ENCODE measurements around the gene PIKFYVE.
A peak's percentile ranks its signal among the peaks of the same experiment; 100 is the strongest.
"Not testable (repeated sequence)": the region's sequence is repeated elsewhere in the genome, so short reads cannot be mapped to it uniquely, and the experiment has no call there.

Gene PIKFYVE

GRCh38 chr2:208265371-208265800 is 669 bp upstream of the PIKFYVE start:
- no peak for DNase-seq (ENCODE audit: low read depth, low spot score)
- CTCF ChIA-PET, result interaction anchor here (1.1 to 9.0 kb wide), 2 partner anchors 11 to 90 kb away, joined by 5 to 96 read pairs; partner anchors contain the start of gene IDH1
- POLR2A ChIA-PET, result interaction anchor here (2.5 kb wide), 1 partner anchor 11 kb away, joined by 14 read pairs; the partner anchor contains the start of gene IDH1

GRCh38 chr2:208266553-208266893 is 468 bp downstream of the PIKFYVE start:
- POLR2A ChIA-PET, result interaction anchor here (1.1 to 2.5 kb wide), 2 partner anchors 12 to 641 kb away, joined by 4 to 14 read pairs; partner anchors contain the start of genes IDH1 and METTL21A
- peak overlapping the region; percentile 89 for H3K4me3 ChIP-seq (ENCODE audit: low read depth, low read length)
- no peak for TF ChIP-seq CTCF (IDR thresholded peaks at IDR 0.05; ENCODE audit: insufficient read depth, low read length, missing control alignments)
- CTCF ChIA-PET, result interaction anchor here (0.8 to 9.0 kb wide), 2 partner anchors 12 to 91 kb away, joined by 3 to 96 read pairs; partner anchors contain the start of gene IDH1
- no peak for DNase-seq (ENCODE audit: low read depth, low spot score)

More at GRCh38 chr2:208265371-208265800, 669 bp upstream of the PIKFYVE start:
- no peak for TF ChIP-seq CTCF (IDR thresholded peaks at IDR 0.05; ENCODE audit: insufficient read depth, low read length, missing control alignments)
- peak overlapping the region; percentile 89 for H3K4me3 ChIP-seq (ENCODE audit: low read depth, low read length)

GRCh38 chr2:208266936-208267335 is 881 bp downstream of the PIKFYVE start:
- POLR2A ChIA-PET, result interaction anchor here (1.1 to 2.5 kb wide), 2 partner anchors 12 to 642 kb away, joined by 4 to 14 read pairs; partner anchors contain the start of genes IDH1 and METTL21A

DNA sequence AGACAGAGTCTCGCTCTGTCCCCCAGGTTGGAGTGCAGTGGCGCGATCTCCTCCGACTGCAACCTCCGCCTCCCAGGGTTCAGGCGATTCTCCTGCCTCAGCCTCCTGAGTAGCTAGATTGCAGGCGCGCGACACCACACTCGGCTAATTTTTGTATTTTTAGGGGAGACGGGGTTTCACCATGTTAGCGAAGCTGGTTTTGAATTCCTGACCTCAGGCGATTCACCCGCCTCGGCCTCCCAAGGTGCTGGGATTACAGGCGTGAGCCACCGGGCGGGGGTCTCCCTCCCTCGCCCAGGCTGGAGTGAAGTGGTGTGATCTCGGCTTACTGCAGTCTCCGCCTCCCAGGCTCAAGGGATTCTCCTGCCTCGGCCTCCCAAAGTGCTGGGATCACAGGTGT is 1.5 kb downstream of the PIKFYVE start:
- CTCF ChIA-PET, result interaction anchor here (3.0 to 9.0 kb wide), 2 partner anchors 13 to 92 kb away, joined by 12 to 96 read pairs; partner anchors contain the start of gene IDH1
- DNase-seq (ENCODE audit: low read depth, low spot score); H3K4me3 ChIP-seq (ENCODE audit: low read depth, low read length); POLR2A ChIA-PET: not testable (repeated sequence)

More at GRCh38 chr2:208266936-208267335, 881 bp downstream of the PIKFYVE start:
- no peak for TF ChIP-seq CTCF (IDR thresholded peaks at IDR 0.05; ENCODE audit: insufficient read depth, low read length, missing control alignments)
- DNase-seq (ENCODE audit: low read depth, low spot score), result no peak
- H3K4me3 ChIP-seq (ENCODE audit: low read depth, low read length), result peak overlapping the region; percentile 89
- CTCF ChIA-PET, result interaction anchor here (0.8 to 9.0 kb wide), 3 partner anchors 13 to 92 kb away, joined by 3 to 96 read pairs (median 12); partner anchors contain the start of gene IDH1

DNA sequence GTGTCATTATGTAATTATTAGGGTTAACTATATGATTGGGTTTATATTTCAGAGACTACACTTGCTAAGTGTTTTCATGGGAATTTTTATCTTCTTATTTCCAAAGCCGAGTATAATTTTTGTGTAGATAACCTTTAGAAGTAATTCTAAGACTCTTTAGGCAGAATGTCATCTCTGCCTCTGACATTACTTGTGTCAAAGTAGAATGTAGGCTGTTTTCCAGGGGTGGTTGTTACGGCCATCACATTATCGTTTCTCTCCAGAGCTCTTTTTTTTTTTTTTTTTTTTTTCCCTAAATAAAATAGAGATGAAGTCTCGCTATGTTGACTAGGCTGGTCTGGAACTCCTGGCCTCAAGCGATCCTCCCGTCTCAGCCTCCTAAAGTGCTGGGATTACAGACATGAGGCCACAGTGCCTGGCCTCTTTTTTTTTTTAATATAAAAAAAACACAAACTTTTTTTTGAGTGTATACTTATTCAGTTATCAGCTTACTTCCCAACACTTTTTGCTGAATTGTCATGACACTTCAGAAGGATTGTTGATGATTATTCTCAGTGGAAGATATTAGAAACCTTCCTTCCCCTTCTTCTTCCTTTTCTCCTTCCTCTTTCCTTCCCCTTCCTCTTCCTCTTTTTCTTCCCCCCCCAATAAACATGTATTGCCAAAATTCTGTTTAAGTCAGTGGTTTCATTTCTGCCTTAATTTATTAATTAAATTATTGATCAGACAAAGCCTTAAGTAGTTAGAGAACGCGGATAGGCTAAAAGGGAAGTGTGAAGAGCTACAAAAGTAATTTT is 2.3 kb downstream of the PIKFYVE start:
- POLR2A ChIA-PET, result no interaction called here
- CTCF ChIA-PET, result interaction anchor here (3.0 to 9.0 kb wide), 2 partner anchors 14 to 93 kb away, joined by 12 to 96 read pairs; partner anchors contain the start of gene IDH1
- DNase-seq (ENCODE audit: low read depth, low spot score), result no peak
- no peak for TF ChIP-seq CTCF (IDR thresholded peaks at IDR 0.05; ENCODE audit: insufficient read depth, low read length, missing control alignments)
- H3K4me3 ChIP-seq (ENCODE audit: low read depth, low read length), result no peak overlapping the region

DNA sequence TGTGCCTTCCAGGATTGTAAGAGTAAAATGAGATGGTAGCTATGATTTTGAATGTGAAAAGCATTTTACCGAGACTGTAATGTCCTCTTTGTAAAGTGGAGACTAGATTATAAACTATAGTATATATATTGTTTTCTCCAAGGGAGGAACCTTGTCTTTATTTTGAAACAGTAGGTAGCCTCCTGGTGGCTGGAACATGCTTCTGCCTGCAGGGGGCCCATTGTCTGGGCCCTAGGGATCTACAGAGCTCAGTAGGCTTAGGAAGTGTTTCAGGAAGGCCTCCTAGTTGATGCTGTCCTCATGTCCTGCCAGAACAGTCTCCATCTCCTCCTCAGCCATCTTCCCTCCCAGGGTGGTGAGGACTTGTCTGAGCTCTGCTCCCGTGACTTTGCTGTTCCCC is 3.0 kb downstream of the PIKFYVE start:
- POLR2A ChIA-PET, result no interaction called here
- H3K4me3 ChIP-seq (ENCODE audit: low read depth, low read length), result no peak overlapping the region
- no peak for DNase-seq (ENCODE audit: low read depth, low spot score)
- TF ChIP-seq CTCF (IDR thresholded peaks at IDR 0.05; ENCODE audit: insufficient read depth, low read length, missing control alignments), result no peak
- CTCF ChIA-PET, result interaction anchor here (3.0 to 9.0 kb wide), 2 partner anchors 15 to 94 kb away, joined by 12 to 96 read pairs; partner anchors contain the start of gene IDH1

All from AG04449 (cell line).